Left colon (tissue), 2 donors: ENCODE measurements around the gene PALM3. TPM values are rescaled to one million over a fixed set of nuclear protein-coding genes. Genes with fewer than 3 reads are reported as not detected.

Source experiments
- ATAC-seq: fragments of 200-7000 bp; cut with Tn5 transposase; one replicate; pipeline ENCODE4 v1.9.1; 2020; ENCODE audit warnings: mild to moderate bottlenecking, moderate library complexity
- DNase-seq, 2 donors: peaks; one replicate each; pipeline ENCODE4 v3.0.0-alpha.2; 2020
- intact Hi-C, 2 donors: fragments of 100-400 bp; cut with DNase I in 1 of 2; cut with micrococcal nuclease in 1 of 2; formaldehyde crosslinking; loops; one replicate each; pipeline versions ENCODE4 v1.11.2 to v1.14.0; 2022; cut with DNase I, micrococcal nuclease
- total RNA-seq, 2 donors: library from RNA; stranded (reverse); fragmentation: NEBNext Ultra II Directional; extraction: Animal tissue kit (Norgen Biotek cat#: 25700); gene quantifications; one replicate each; pipeline ENCODE4 v1.2.1, GENCODE V29; 2021
- donor health status: DM: no; HTN: no; CAD: no.
- donor health status: DM: yes; HTN: yes; CAD: no.

The PALM3 gene
- total RNA-seq, 2 donors from 2014 or later = 0.59 to 0.79 TPM

DNA sequence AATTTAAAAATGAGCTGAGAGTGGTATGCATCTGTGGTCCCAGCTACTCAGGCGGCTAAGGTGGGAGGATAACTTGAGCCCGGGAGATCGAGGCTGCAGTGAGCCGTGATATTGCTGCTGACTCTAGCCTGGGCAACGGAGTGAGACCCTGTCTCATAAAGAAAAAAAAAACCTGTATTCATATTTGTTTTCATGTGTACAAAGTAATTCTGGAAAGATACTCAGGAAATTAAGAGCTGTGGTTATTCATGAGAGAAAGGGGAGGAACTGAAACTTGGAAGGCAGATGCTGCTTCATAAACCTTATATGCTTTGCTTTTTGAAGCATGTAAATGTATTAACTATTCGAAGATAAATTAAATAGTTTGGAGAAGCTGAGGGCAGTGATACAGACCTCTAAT lies 42.8 kb downstream of the PALM3 start:
- intact Hi-C loops = no loop called here
- no peak for DNase-seq
- no peak for ATAC-seq

DNA sequence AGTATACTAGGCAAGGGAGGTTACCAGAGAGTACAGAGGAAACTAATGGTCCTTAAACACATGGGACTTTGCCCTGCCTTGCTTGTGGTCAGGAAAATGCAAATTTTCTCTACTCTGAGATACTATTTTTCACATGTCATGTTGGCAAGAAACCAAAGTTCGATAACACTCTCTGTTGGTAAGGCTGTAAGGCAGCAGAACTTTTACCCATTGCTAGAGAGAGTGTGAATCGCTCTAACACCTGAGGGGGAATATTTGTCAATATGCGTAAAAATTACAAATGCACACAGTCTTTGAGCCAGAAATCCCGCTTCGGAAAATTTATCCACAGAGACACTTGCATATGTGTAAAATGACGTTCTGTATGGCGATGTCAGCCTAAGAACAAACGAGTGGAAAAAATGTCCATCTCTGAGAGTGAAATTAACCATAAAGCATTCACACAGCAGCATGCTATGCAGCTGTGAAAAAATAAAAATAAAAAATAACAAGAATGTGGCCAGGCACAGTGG lies 46.3 kb downstream of the PALM3 start:
- intact Hi-C loops = no loop called here
- DNase-seq (no peak), ATAC-seq (peak; percentile 86)

- no peak for ATAC-seq
- DNase-seq = no peak
- intact Hi-C loops = no loop called here
These were observed 49.4 kb downstream of the PALM3 start for GRCh38 chr19:14012378-14012915.

GRCh38 chr19:14006766-14007562 lies 54.9 kb downstream of the PALM3 start:
- intact Hi-C loops = no loop called here
- DNase-seq (peak in 1 of 2 donors; percentile 91), ATAC-seq (peak; percentile 36)

DNA sequence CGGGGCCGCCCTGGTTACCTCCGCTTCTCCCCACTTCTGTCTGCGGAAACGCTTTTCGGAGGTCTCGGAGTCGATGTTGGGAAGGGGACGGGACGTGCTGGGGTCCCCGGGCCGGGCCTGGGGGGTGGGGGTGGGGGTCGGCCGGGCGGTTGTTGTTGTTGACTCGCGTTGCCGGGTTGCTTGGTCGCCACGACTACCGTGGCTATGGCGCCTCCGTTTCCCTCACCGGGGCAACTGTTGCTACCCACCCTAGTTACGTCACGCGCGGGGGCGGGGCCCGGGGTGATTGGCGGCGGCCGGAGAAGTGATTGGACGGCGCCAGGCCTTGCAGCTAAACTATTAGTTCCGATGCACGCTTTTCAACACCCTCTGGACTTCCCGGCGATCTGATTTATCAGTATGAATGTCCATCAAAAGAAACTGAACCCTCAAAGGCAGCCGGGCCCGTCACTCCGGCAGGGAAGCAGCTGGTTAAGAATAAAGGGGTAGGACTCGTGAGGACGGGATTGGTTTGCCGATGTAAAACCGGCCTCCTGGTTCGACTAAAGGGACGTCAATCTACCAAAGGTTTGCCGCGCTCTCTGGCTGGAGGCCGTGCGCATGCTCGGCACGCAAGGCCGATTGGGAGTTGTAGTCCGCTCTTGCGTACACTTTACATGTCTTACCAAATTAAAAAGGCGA lies 55.7 kb downstream of the PALM3 start, which contains the start of gene RFX1:
Gene RFX1 (minus strand): TSS at position 236 of the 681 bp plus-strand sequence. CDS start 12,477 bp downstream, outside the sequence.
- intact Hi-C loops = no loop called here

GRCh38 chr19:14005349-14006084 lies 56.4 kb downstream of the PALM3 start:
- DNase-seq (peak; percentile 92 to 97), ATAC-seq (peak; percentile 68)
- intact Hi-C loops = no loop called here

More for the DNA sequence above, 55.7 kb downstream of the PALM3 start, which contains the start of gene RFX1:
- DNase-seq (peak; percentile 99 to 100), ATAC-seq (peak; percentile 77)

DNA sequence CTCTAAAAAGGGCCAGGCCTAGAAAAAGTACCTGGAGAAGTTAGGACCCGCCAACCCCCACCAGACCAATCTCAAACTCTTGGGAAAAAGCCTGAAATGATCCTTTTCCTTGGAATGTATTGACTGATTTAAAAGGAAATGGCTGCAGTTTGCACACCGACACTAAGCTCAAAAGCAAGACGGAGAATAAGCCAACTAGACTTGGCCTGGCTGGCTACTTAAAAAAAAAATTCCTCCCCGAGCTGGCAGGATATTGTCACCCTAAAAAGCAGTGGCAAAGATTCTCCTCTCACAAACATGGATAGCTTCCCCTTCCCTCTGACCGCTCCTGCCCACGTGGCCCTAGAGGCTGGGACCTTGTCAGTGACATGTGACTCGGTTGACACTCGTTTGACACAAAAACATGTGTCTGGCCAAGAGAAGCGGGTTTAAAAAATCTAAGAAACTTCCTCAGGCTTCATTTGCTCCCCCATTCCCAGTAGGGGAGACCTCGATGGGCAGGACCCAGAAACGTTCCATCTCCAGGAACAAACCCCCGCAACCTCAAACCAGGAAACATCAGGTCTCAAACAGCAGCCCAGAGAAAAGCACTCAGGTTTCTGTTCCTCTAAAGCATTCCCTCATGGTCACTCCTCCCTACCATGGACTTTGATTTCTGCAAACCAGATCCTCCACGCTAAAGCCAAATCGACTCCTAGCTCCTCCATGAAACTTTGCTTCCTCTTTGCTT lies 57.1 kb downstream of the PALM3 start:
- intact Hi-C loops = no loop called here
- DNase-seq (peak; percentile 61 to 75), ATAC-seq (peak; percentile 37)

Other genes with a start within 250 kb of the PALM3 start
- gene NANOS3, start 184.9 kb downstream of the PALM3 start, total RNA-seq = under 1 TPM in 1 of 2 donors, not detected in 1; 0.56 TPM
- 1 to 10 TPM; 7.9 to 9.1 TPM for gene BRME1, start 156.0 kb downstream of the PALM3 start, total RNA-seq
- 100 to 1,000 TPM in 1 of 2 donors, 10 to 100 TPM in 1; 90.8 to 132 TPM for gene CC2D1A, start 155.9 kb downstream of the PALM3 start, total RNA-seq
- gene PODNL1, start 123.7 kb downstream of the PALM3 start, total RNA-seq = 1 to 10 TPM; 2.7 to 5.3 TPM
- 10 to 100 TPM; 30.5 to 33.9 TPM for gene DCAF15, start 109.6 kb downstream of the PALM3 start, total RNA-seq
- 10 to 100 TPM; 11.6 to 12.0 TPM for gene RFX1, start 55.8 kb downstream of the PALM3 start, total RNA-seq
- gene RLN3, start 33.9 kb downstream of the PALM3 start, total RNA-seq = not detected
- gene IL27RA, start 30.3 kb downstream of the PALM3 start, total RNA-seq = 1 to 10 TPM; 1.9 to 3.6 TPM
- gene MISP3, start 10.7 kb upstream of the PALM3 start, total RNA-seq = 10 to 100 TPM; 32.9 to 40.3 TPM
- gene C19orf67, start 23.7 kb upstream of the PALM3 start, total RNA-seq = under 1 TPM in 1 of 2 donors, not detected in 1; 0.42 TPM
- gene SAMD1, start 28.7 kb upstream of the PALM3 start, total RNA-seq = 10 to 100 TPM; 45.8 to 51.5 TPM
- 10 to 100 TPM; 78.8 to 80.1 TPM for gene PRKACA, start 55.7 kb upstream of the PALM3 start, total RNA-seq
- gene ASF1B, start 74.5 kb upstream of the PALM3 start, total RNA-seq = 10 to 100 TPM in 1 of 2 donors, 1 to 10 TPM in 1; 6.5 to 12.5 TPM
- gene ADGRL1, start 144.1 kb upstream of the PALM3 start, total RNA-seq = 10 to 100 TPM; 34.6 to 55.9 TPM